Stimulated activated CD8-positive, alpha-beta memory T cell treated with anti-CD3 and anti-CD28 coated beads, Interleukin-7, amount 100 ng/mL, for 24 hours (primary cell): ENCODE measurements around the gene AGAP3.

Source experiments
- DNase-seq: peaks from one replicate; pipeline ENCODE4 v3.0.0-alpha.2; 2020; ENCODE audit warnings: low read depth

The AGAP3 gene

DNA sequence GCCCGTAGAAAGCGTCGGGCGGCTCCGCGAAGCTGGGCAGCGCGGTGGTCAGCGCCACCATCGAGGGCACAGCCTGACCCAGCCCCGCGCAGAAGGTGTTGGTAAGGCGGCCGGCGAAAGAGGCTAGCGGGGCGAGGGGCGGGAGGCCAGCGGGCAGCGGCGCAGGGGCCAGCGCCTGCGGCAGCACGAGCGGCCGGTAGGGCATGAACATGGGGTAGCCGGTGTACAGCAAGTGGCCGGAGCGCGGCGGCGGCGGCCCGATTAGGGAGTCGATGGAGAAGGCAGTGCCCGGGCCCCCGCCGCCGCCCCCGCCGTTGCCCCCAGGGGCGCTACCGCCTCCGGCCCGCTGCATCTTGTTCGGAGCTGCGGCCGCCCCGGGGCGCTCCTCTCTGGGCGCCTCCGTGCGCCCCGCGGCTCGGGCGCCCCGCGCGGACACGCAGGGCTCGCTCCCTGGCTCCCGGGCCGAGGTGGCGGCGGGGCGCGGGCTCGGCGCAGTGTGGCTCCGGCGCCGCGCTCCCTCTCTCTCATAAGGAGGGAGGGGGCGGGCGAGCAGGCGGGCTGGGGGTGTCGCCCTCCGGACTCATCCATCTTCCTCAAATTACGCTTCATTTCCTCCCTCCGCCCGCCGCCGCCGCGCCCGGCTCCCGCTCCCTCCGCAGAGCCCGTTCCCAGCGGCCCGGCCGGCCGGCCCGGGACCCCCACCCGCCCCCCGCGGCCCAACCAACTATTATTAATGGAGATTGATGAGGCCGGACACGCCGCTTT lies 81.1 kb downstream of the AGAP3 start, which contains the start of gene GBX1:
Gene GBX1, minus strand, starts transcription at position 498 of the 765 bp plus-strand sequence. Its CDS starts 146 bp downstream, at position 352.
- no peak for DNase-seq

GRCh38 chr7:151168003-151168786 lies 81.9 kb downstream of the AGAP3 start:
- peak; percentile 26 for DNase-seq

GRCh38 chr7:151168787-151169162 lies 82.5 kb downstream of the AGAP3 start:
- DNase-seq: no peak

DNA sequence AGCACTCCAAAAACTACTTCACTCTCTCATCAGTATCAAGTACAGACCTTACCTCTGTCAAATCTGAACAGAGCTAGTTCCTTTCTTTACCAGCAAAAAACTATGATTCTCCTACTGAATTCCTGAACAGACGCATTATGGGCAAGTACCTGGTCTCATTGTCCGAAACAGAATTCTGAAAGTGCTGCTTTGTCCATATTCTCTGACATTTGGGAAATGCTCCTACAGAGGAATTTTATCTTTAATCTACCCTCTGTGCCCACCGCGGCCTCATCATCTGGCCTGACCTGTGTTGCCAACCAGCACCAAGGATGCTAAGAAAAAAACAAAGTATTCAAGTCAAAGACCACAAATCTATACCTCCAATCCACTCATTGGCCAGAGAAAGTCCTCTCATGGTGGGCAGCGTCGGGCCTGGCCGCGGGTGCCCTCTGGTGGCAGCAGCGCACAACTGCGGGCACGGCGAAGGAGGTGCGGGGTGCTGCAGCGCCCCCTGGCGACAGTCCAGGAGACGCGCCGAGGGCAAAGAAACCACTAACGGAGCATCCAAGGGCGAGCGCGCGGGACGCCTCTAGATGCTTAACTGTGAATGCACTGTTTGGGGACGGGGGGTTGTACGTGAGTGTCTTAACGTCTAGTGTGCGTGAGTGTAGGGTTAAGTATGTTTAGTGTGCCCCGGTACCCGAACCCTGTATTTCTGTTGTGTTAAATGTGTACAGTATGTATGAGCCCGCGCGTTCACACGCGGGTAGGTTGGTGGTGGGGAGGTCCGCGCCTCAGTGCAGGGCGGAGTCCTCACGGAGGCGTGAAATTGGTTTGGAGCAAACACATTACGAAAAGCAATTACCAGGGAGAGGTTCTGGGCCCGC lies 86.2 kb downstream of the AGAP3 start:
- DNase-seq: peak; percentile 60

GRCh38 chr7:151173386-151174245 lies 87.3 kb downstream of the AGAP3 start:
- DNase-seq: no peak

DNA sequence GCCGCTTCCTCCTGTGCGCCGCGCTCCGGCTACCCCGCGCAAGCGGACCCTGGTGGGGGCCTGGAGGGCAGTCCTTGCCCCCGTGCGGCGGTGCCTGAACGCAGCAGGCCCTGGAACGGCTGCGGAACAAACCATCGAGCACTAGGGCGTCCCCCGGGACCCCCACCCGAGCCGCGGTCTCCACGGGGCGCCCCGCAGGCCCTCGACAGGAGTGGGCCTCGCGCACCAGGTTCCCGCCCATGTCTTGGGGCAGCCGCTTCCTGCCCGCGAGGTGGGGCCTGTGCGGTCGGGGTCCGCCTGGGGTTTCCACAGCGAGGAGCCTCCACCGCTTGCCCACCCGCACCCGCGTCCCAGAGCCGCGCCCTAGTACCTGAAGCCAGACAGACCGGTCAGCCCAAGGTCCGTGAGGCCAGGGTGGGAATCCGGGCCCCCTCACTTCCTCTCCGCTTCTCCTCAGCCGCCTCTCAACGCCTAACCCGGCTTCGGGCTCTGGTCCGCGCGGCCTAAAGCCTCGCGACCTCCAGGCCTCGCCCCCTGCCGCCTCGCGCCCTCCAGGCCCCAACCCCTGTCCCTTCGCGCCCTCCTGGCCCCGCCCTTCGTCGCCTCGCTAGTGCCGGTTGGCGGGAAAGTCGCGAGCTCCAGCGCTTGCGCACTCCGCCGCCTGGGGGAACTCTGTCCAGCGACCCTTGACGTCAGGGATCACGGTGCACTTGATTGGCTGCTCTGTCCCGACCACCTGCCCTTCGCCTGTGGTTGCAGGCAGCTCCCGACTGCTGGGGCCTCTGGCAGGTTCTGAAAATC lies 88.2 kb downstream of the AGAP3 start:
- no peak for DNase-seq

DNA sequence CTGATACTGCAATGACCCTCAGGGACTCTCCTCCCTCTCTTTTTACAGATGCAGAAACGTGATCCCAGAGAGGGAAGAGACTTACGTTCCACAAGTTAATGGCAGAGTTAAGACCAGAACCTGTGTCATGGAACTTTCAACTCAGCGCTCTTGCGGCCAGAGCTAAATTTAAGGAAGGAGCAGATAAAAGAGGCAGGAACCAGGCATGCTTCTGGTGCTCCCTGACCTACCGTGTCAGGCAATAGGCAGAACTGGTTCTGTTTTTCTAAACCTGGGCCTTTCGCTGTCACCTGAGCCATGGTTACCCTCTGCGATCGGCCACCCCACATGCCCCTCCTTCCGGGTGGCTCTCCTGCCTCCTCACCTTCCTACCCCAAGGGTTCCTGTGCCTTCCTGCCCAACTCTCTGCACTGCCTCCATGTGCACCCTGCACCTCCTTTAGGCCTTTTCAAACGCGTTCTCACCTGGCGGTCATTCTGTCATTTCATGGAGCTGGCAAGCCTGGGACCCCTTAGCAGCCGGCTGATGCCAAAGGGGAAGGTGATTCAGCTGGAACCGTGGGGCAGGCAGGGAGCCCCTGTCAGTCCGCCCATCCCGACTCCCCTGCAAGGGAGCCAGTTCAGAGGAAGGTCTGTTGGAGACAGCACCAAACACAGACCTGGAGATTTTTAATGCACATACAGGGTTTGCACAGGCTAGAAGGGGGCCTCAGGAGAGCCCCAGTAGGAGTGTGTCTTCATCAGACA lies 88.9 kb downstream of the AGAP3 start:
- no peak for DNase-seq

GRCh38 chr7:151175793-151176311 lies 89.6 kb downstream of the AGAP3 start:
- DNase-seq: no peak

GRCh38 chr7:151176401-151176800 lies 90.1 kb downstream of the AGAP3 start:
- DNase-seq: no peak

DNA sequence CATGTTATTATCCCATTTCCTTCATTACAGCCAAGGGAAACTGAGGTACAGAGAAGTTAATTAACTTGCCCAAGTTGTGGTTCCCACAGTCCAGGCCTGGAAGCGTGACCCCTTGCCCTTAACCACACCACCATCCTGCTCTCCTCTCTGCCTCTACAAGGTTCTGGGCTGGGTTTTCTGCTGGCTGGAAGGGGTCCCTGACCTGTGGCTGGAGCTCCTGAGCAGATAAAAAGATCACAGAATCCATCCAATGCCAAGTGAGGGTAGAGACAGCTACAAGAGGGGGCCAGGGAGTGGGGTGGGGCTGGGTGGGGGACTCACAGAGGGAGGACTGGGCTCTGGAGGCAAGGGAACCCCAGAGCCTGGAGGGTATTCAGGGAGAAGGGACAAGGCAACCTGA lies 91.0 kb downstream of the AGAP3 start:
- no peak for DNase-seq

GRCh38 chr7:151178236-151178635 lies 92.0 kb downstream of the AGAP3 start:
- no peak for DNase-seq

- DNase-seq: no peak
Measured at GRCh38 chr7:151178831-151179230, 92.6 kb downstream of the AGAP3 start.

- no peak for DNase-seq
Measured at GRCh38 chr7:151179287-151179860, 93.1 kb downstream of the AGAP3 start.

GRCh38 chr7:151179946-151180345 lies 93.7 kb downstream of the AGAP3 start:
- DNase-seq: no peak

DNA sequence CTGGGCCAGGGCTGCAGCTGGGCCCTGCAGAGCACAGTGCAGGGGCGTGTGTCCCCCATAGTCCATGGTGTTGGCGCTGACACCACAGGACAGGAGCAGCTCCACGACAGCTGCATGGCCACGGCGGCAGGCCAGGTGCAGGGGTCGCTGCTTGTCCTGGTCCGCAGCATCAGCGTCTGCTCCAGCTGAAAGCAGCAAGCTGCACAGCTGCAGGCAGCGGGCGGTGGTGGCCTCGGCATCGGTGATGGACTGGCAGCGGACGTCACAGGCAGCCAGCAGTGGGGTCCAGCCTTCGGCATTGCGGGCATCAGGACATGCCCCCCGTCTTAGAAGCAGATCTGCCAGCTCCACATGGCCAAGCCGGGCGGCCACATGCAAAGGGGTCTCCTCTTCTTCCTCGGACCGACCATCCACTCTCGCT lies 94.7 kb downstream of the AGAP3 start:
- no peak for DNase-seq

- no peak for DNase-seq
Measured at GRCh38 chr7:151185762-151186639, 99.7 kb downstream of the AGAP3 start.

DNA sequence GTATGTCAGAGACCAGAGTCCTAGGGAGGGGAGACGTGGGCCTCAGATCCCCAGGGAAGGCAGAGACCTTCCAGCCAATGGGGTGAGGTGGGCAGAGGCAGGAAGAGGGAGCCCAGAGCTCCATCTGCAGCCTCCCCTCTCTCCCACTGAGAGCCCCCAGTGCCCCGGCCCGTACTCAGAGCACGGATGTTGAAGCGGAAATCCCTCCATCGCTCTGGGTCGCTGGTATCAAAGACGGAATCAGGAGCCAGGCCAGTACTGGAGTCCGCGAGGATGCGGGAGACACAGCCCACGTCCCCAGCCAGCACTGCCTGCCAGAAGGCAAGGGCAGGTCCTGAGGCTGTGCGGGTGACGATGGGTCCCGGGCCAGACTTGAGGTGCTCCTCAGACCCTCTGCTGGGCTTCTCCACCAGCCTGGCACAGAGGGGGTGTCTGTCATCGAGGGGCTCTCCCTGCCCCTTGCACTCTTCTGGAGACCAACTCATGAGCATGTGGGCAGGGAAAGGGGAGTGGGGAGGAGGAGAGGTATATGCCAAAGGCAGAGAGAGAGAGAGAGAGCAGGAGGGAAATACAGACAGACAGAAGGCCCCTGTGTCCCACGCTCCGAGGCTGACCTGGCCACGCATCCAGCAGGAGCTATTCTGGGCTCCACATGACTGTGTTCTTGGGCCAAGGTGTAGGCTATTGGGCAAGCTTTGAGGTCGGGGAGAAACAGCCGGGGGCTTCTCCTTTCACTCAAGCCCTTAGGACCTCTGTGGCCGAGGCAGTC lies 100.5 kb downstream of the AGAP3 start, which contains the start of gene ASB10:
Gene ASB10, minus strand, starts transcription at position 611 of the 769 bp plus-strand sequence. Its CDS starts 120 bp downstream, at position 491.
- DNase-seq: no peak
